ENCODE results near the gene ZNF329. TPM values are rescaled to one million over a fixed set of nuclear protein-coding genes. Genes with fewer than 3 reads are reported as not detected.

Gene ZNF329
- total and polyA plus RNA-seq, 5 experiments from 2014 or later, result 5.9 to 17.4 (median 11.9) TPM

GRCh38 chr19:58086825-58087710, 63.5 kb downstream of the ZNF329 start:
- peaks cover 0 to 2% (median 0%) of the 10 kb centered on the region in 4 donors for H3K4me1 Mint-ChIP-seq
- ATAC-seq (no peak), DNase-seq (no peak)
- POLR2A ChIA-PET, result interaction anchor here (0.5 kb wide), 1 partner anchor 141 kb away, joined by 5 read pairs; no protein-coding TSS in a partner anchor
- H3K27me3 Mint-ChIP-seq, result no peaks in the 10 kb centered on the region
- peaks cover 0 to 81% (median 11%) of the 10 kb centered on the region in 9 donors for H3K9me3 Mint-ChIP-seq
- H3K36me3 Mint-ChIP-seq, result peaks cover 4 to 33% (median 10%) of the 10 kb centered on the region in 3 donors
- H3K4me3 Mint-ChIP-seq, result no peak overlapping the region
- no peak overlapping the region for H3K27ac Mint-ChIP-seq

GRCh38 chr19:58085348-58085875, 65.2 kb downstream of the ZNF329 start:
- no peak overlapping the region for H3K27ac Mint-ChIP-seq
- peaks cover 0 to 2% (median 0%) of the 10 kb centered on the region in 4 donors for H3K4me1 Mint-ChIP-seq

GRCh38 chr19:58084596-58085347, 65.8 kb downstream of the ZNF329 start:
- H3K27me3 Mint-ChIP-seq, result no peaks in the 10 kb centered on the region
- H3K9me3 Mint-ChIP-seq, result peaks cover 1 to 85% (median 28%) of the 10 kb centered on the region in 9 donors
- ATAC-seq (no peak), DNase-seq (no peak)
- peaks cover 0 to 2% (median 0%) of the 10 kb centered on the region in 4 donors for H3K4me1 Mint-ChIP-seq
- peaks cover 8 to 42% (median 16%) of the 10 kb centered on the region in 3 donors for H3K36me3 Mint-ChIP-seq
- no peak overlapping the region for H3K4me3 Mint-ChIP-seq
- POLR2A ChIA-PET, result no interaction called here
- no peak overlapping the region for H3K27ac Mint-ChIP-seq

More at GRCh38 chr19:58085348-58085875, 65.2 kb downstream of the ZNF329 start:
- POLR2A ChIA-PET, result no interaction called here
- H3K36me3 Mint-ChIP-seq, result peaks cover 8 to 38% (median 16%) of the 10 kb centered on the region in 3 donors
- DNase-seq (no peak), ATAC-seq (no peak)
- peaks cover 1 to 85% (median 24%) of the 10 kb centered on the region in 9 donors for H3K9me3 Mint-ChIP-seq
- no peaks in the 10 kb centered on the region for H3K27me3 Mint-ChIP-seq
- no peak overlapping the region for H3K4me3 Mint-ChIP-seq

- ATAC-seq, result no peak
- H3K4me1 Mint-ChIP-seq, result peaks cover 0 to 2% (median 0%) of the 10 kb centered on the region in 4 donors
- H3K27me3 Mint-ChIP-seq, result no peaks in the 10 kb centered on the region
- H3K4me3 Mint-ChIP-seq, result no peak overlapping the region
- H3K9me3 Mint-ChIP-seq, result peaks cover 3 to 87% (median 30%) of the 10 kb centered on the region in 9 donors
- DNase-seq, result no peak
- peaks cover 8 to 46% (median 16%) of the 10 kb centered on the region in 3 donors for H3K36me3 Mint-ChIP-seq
- POLR2A ChIA-PET, result no interaction called here
- H3K27ac Mint-ChIP-seq, result no peak overlapping the region
Observed at GRCh38 chr19:58083021-58083420, 67.6 kb downstream of the ZNF329 start.

GRCh38 chr19:58079792-58080191, 70.8 kb downstream of the ZNF329 start:
- H3K9me3 Mint-ChIP-seq, result peaks cover 5 to 87% (median 42%) of the 10 kb centered on the region in 9 donors
- POLR2A ChIA-PET, result no interaction called here

More at GRCh38 chr19:58079792-58080191, 70.8 kb downstream of the ZNF329 start:
- no peak overlapping the region for H3K4me3 Mint-ChIP-seq
- H3K27me3 Mint-ChIP-seq, result no peaks in the 10 kb centered on the region
- H3K27ac Mint-ChIP-seq, result no peak overlapping the region
- H3K4me1 Mint-ChIP-seq, result peaks cover 0 to 2% (median 0%) of the 10 kb centered on the region in 4 donors
- ATAC-seq, result no peak
- DNase-seq, result no peak
- peaks cover 10 to 47% (median 26%) of the 10 kb centered on the region in 3 donors for H3K36me3 Mint-ChIP-seq

Other genes starting within 250 kb of the ZNF329 start
- 10 to 100 TPM; 44.2 to 50.1 TPM for gene ZNF417, start 234.2 kb downstream of the ZNF329 start, total RNA-seq
- gene ZNF417, start 234.2 kb downstream of the ZNF329 start, polyA plus RNA-seq, result 1 to 10 TPM; 1.6 to 6.0 (median 1.8) TPM
- 10 to 100 TPM; 28.0 to 31.8 TPM for gene ZNF418, start 215.4 kb downstream of the ZNF329 start, total RNA-seq
- gene ZNF418, start 215.4 kb downstream of the ZNF329 start, polyA plus RNA-seq, result 1 to 10 TPM in 2 of 3 donors, not detected in 1; 1.0 to 2.1 TPM
- 10 to 100 TPM; 21.8 to 22.8 TPM for gene ZNF256, start 203.1 kb downstream of the ZNF329 start, total RNA-seq
- 1 to 10 TPM; 4.5 to 6.2 (median 4.9) TPM for gene ZNF256, start 203.1 kb downstream of the ZNF329 start, polyA plus RNA-seq
- 1 to 10 TPM; 2.2 to 2.9 TPM for gene C19orf18, start 176.3 kb downstream of the ZNF329 start, total RNA-seq
- gene C19orf18, start 176.3 kb downstream of the ZNF329 start, polyA plus RNA-seq, result under 1 TPM in 1 of 3 donors, not detected in 2; 0.24 TPM
- gene ZNF606, start 148.0 kb downstream of the ZNF329 start, total RNA-seq, result 10 to 100 TPM; 52.6 to 53.2 TPM
- 1 to 10 TPM; 2.1 to 6.5 (median 6.0) TPM for gene ZNF606, start 148.0 kb downstream of the ZNF329 start, polyA plus RNA-seq
- gene ZSCAN1, start 116.8 kb downstream of the ZNF329 start, total RNA-seq, result not detected
- not detected for gene ZSCAN1, start 116.8 kb downstream of the ZNF329 start, polyA plus RNA-seq
- gene ZNF135, start 91.5 kb downstream of the ZNF329 start, total RNA-seq, result 10 to 100 TPM; 13.3 to 15.4 TPM
- gene ZNF135, start 91.5 kb downstream of the ZNF329 start, polyA plus RNA-seq, result 1 to 10 TPM in 2 of 3 donors, under 1 TPM in 1; 0.79 to 4.3 (median 3.8) TPM
- gene ZSCAN18, start 52.6 kb downstream of the ZNF329 start, total RNA-seq, result 100 to 1,000 TPM; 107 to 110 TPM
- gene ZSCAN18, start 52.6 kb downstream of the ZNF329 start, polyA plus RNA-seq, result 10 to 100 TPM; 18.7 to 30.0 (median 27.4) TPM
- gene ZNF274, start 32.3 kb upstream of the ZNF329 start, total RNA-seq, result 100 to 1,000 TPM; 110 to 119 TPM
- gene ZNF274, start 32.3 kb upstream of the ZNF329 start, polyA plus RNA-seq, result 10 to 100 TPM; 26.5 to 38.7 (median 34.9) TPM
- gene ZNF544, start 78.1 kb upstream of the ZNF329 start, total RNA-seq, result 10 to 100 TPM; 57.4 to 60.1 TPM
- gene ZNF544, start 78.1 kb upstream of the ZNF329 start, polyA plus RNA-seq, result 10 to 100 TPM; 19.5 to 35.2 (median 23.9) TPM
- 10 to 100 TPM; 12.9 to 13.1 TPM for gene ZNF8, start 128.2 kb upstream of the ZNF329 start, total RNA-seq
- gene ZNF8, start 128.2 kb upstream of the ZNF329 start, polyA plus RNA-seq, result 1 to 10 TPM in 1 of 3 donors, under 1 TPM in 2; 0.44 to 1.1 (median 0.75) TPM
- 10 to 100 TPM; 84.3 to 86.1 TPM for gene ERVK3-1, start 154.6 kb upstream of the ZNF329 start, total RNA-seq
- 10 to 100 TPM; 55.1 to 80.9 (median 72.0) TPM for gene ERVK3-1, start 154.6 kb upstream of the ZNF329 start, polyA plus RNA-seq
- gene ZSCAN22, start 176.2 kb upstream of the ZNF329 start, total RNA-seq, result 1 to 10 TPM; 4.6 TPM
- 1 to 10 TPM in 2 of 3 donors, under 1 TPM in 1; 0.69 to 3.3 (median 1.4) TPM for gene ZSCAN22, start 176.2 kb upstream of the ZNF329 start, polyA plus RNA-seq
- gene A1BG, start 202.7 kb upstream of the ZNF329 start, total RNA-seq, result 10 to 100 TPM; 26.3 to 38.3 TPM
- 100 to 1,000 TPM in 2 of 3 donors, 10 to 100 TPM in 1; 96.6 to 126 (median 121) TPM for gene A1BG, start 202.7 kb upstream of the ZNF329 start, polyA plus RNA-seq
- gene ZNF497, start 212.0 kb upstream of the ZNF329 start, total RNA-seq, result 1 to 10 TPM; 4.7 to 6.6 TPM
- 1 to 10 TPM; 1.8 to 2.2 (median 1.9) TPM for gene ZNF497, start 212.0 kb upstream of the ZNF329 start, polyA plus RNA-seq
- gene ZNF837, start 230.2 kb upstream of the ZNF329 start, total RNA-seq, result 1 to 10 TPM; 5.6 to 5.8 TPM
- gene ZNF837, start 230.2 kb upstream of the ZNF329 start, polyA plus RNA-seq, result 10 to 100 TPM in 1 of 3 donors, 1 to 10 TPM in 2; 4.2 to 14.3 (median 9.9) TPM
- gene RPS5, start 236.5 kb upstream of the ZNF329 start, total RNA-seq, result 1,000 to 10,000 TPM; 1,656 to 1,664 TPM
- 1,000 to 10,000 TPM; 1,899 to 2,106 (median 2,080) TPM for gene RPS5, start 236.5 kb upstream of the ZNF329 start, polyA plus RNA-seq
- 1 to 10 TPM in 1 of 2 experiments, under 1 TPM in 1; 0.39 to 1.2 TPM for gene RNF225, start 244.9 kb upstream of the ZNF329 start, total RNA-seq
- not detected for gene RNF225, start 244.9 kb upstream of the ZNF329 start, polyA plus RNA-seq